K562 (cell line): ENCODE data around the gene UBR3. TPM values are rescaled to one million over a fixed set of nuclear protein-coding genes. Genes with fewer than 3 reads are reported as not detected.

ENCODE experiments used
- ATAC-seq: fragments of 200-7000 bp; cut with Tn5 transposase; 3 replicates; pipeline ENCODE4 v1.9.1; 2020; ENCODE audit warnings: moderate library complexity
- BruUV-seq: library from RNA; stranded (reverse); fragments of 400-500 nt; replicated peaks from 2 replicates; lab custom pipeline; 2021; lab: Mats Ljungman, UMichigan
- CTCF ChIA-PET: fragments of 300-600 bp; formaldehyde crosslinking; extraction: SDS; loops from one replicate; lab custom pipeline; 2021; ENCODE audit warnings: low intra/inter-chr PET ratio; lab: Yijun Ruan, JAX
- POLR2A ChIA-PET: fragments of 300-600, 350-650 bp; sonication (Branson Sonifier 250); formaldehyde crosslinking; extraction: SDS; loops from one replicate; lab custom pipeline; 2021; ENCODE audit warnings: antibody characterized with exemption, inconsistent platforms; lab: Yijun Ruan, JAX
- DNase-seq, 4 experiments: peaks; one replicate each; pipeline versions ENCODE4 v3.0.0 to v3.0.0-alpha.2; 2011 to 2018; ENCODE audit warnings: low spot score in 3 of 4, mixed read lengths in 3 of 4; ENCODE audit errors: extremely low read depth in 1 of 4
- FAIRE-seq: peaks from 2 replicates; lab custom pipeline; 2011; peaks lifted over from hg19 to GRCh38; lab: Jason Lieb, UNC
- H2AFZ ChIP-seq: 2 replicates; pipeline ENCODE4 v1.6.0; 2011; ENCODE audit warnings: low read depth, low read length, control low read depth, inconsistent platforms
- H3K27ac ChIP-seq: fragments of 200-600 bp; 3 replicates; pipeline ENCODE4 v1.8.0; 2011; ENCODE audit warnings: low read depth, mild to moderate bottlenecking, control low read depth, inconsistent platforms, low read length, moderate library complexity, mixed read lengths; ENCODE audit errors: extremely low read depth
- H3K27me3 ChIP-seq, 2 experiments: fragments of 300-600 bp in 1 of 2; 2 replicates in 1 of 2; 3 replicates in 1 of 2; pipeline versions ENCODE4 v1.6.0 to v1.8.0; 2011; ENCODE audit warnings: inconsistent platforms in 2 of 2, low read length in 2 of 2, mild to moderate bottlenecking in 1 of 2, mixed read lengths in 1 of 2, moderate library complexity in 1 of 2; ENCODE audit not compliant: control insufficient read depth in 2 of 2, insufficient read depth in 2 of 2
- H3K36me3 ChIP-seq: fragments of 300-600 bp; 3 replicates; pipeline ENCODE4 v1.8.0; 2011; ENCODE audit warnings: mild to moderate bottlenecking, low read length, inconsistent platforms; ENCODE audit not compliant: control insufficient read depth, insufficient read depth
- H3K4me1 ChIP-seq, 2 experiments: fragments of 200-600 bp in 1 of 2; replicated peaks in 1 of 2; 2 replicates in 1 of 2; 3 replicates in 1 of 2; pipeline versions ENCODE4 v1.5.1 to v1.8.0; 2011; ENCODE audit warnings: inconsistent platforms in 2 of 2, low read length in 2 of 2, mild to moderate bottlenecking in 1 of 2, mixed read lengths in 1 of 2, moderate library complexity in 1 of 2; ENCODE audit not compliant: control insufficient read depth in 2 of 2, insufficient read depth in 2 of 2
- H3K4me2 ChIP-seq: 2 replicates; pipeline ENCODE4 v1.6.1; 2011; ENCODE audit warnings: low read length, control low read depth, inconsistent platforms, mixed read lengths; ENCODE audit not compliant: insufficient read depth
- H3K4me3 ChIP-seq: fragments of 200-600 bp; sonication (generic), shearing (Covaris generic); 2 replicates; pipeline ENCODE4 v1.5.1; 2016; ENCODE audit warnings: control low read depth, inconsistent platforms
- H3K79me2 ChIP-seq: fragments of 200-600 bp; 3 replicates; pipeline ENCODE4 v1.8.0; 2011; ENCODE audit warnings: low read length, inconsistent platforms; ENCODE audit not compliant: control insufficient read depth, insufficient read depth
- H3K9ac ChIP-seq, 2 experiments: 2 replicates each; pipeline versions ENCODE4 v1.6.0 to v1.6.1; 2011; ENCODE audit warnings: low read depth in 2 of 2, low read length in 2 of 2, control low read depth in 1 of 2, inconsistent platforms in 1 of 2, mild to moderate bottlenecking in 1 of 2, mixed read lengths in 1 of 2; ENCODE audit not compliant: insufficient read depth in 1 of 2
- H3K9me1 ChIP-seq: one replicate; pipeline ENCODE4 v1.6.0; 2011; ENCODE audit warnings: inconsistent platforms, mild to moderate bottlenecking, low read length, moderate library complexity; ENCODE audit not compliant: control insufficient read depth, insufficient read depth
- H3K9me3 ChIP-seq: replicated peaks from 2 replicates; pipeline ENCODE4 v1.5.1; 2011; ENCODE audit warnings: low read depth, low read length, inconsistent platforms; ENCODE audit not compliant: control insufficient read depth, insufficient read depth
- H4K20me1 ChIP-seq: replicated peaks from 2 replicates; pipeline ENCODE4 v1.6.1; 2011; ENCODE audit warnings: low read length, inconsistent platforms, mixed read lengths; ENCODE audit not compliant: control insufficient read depth, insufficient read depth
- ARID2 ChIP-seq: fragments of 450-650 bp; IDR thresholded peaks from 2 replicates; pipeline ENCODE4 v1.6.1; 2017; ENCODE audit warnings: antibody characterized with exemption, mild to moderate bottlenecking
- BCOR ChIP-seq: fragments of 450-650 bp; IDR thresholded peaks from 2 replicates; pipeline ENCODE4 v1.6.1; 2016
- CBX3 ChIP-seq, 2 experiments: IDR thresholded peaks; 1 replicate in 1 of 2; 2 replicates in 1 of 2; pipeline ENCODE4 v1.6.1; 2012; ENCODE audit warnings: inconsistent platforms in 2 of 2, low read length in 2 of 2, borderline replicate concordance in 1 of 2, control low read depth in 1 of 2
- CC2D1A ChIP-seq: fragments of 450-650 bp; IDR thresholded peaks from 2 replicates; pipeline ENCODE4 v1.6.1; 2017; ENCODE audit warnings: mild to moderate bottlenecking
- GATA2 ChIP-seq: sonication (generic); formaldehyde crosslinking; IDR thresholded peaks from 2 replicates; pipeline ENCODE4 v1.4.0; 2020; ENCODE audit warnings: mild to moderate bottlenecking, missing genetic modification reagents
- HLTF ChIP-seq: fragments of 450-650 bp; IDR thresholded peaks from 2 replicates; pipeline ENCODE4 v1.6.1; 2016
- NBN ChIP-seq: fragments of 450-650 bp; IDR thresholded peaks from 2 replicates; pipeline ENCODE4 v1.6.1; 2016; ENCODE audit warnings: low read depth, mild to moderate bottlenecking
- TGIF2 ChIP-seq: sonication (generic); formaldehyde crosslinking; IDR thresholded peaks from 2 replicates; pipeline ENCODE4 v1.8.1; 2022; ENCODE audit warnings: mild to moderate bottlenecking, missing genetic modification reagents, moderate library complexity
- VEZF1 ChIP-seq: fragments of 200-800 bp; sonication (Bioruptor generic); IDR thresholded peaks from 2 replicates; pipeline ENCODE4 v1.6.1; 2017; ENCODE audit warnings: missing genetic modification characterization, missing compliant biosample characterization
- ZBTB40 ChIP-seq, 2 experiments: fragments of 450-650 bp in 1 of 2; sonication (generic) in 1 of 2; formaldehyde crosslinking in 1 of 2; IDR thresholded peaks; 2 replicates each; pipeline versions ENCODE4 v1.7.1 to v1.9.0; 2016 to 2022; ENCODE audit warnings: inconsistent platforms in 1 of 2, mild to moderate bottlenecking in 1 of 2, missing genetic modification reagents in 1 of 2
- ZNF174 ChIP-seq: fragments of 250-450 bp; sonication (Bioruptor Pico); IDR thresholded peaks from 2 replicates; pipeline ENCODE4 v1.4.0; 2020; ENCODE audit warnings: mild to moderate bottlenecking
- WGBS: fragments of 100-300 bp; shearing (Covaris generic); methylation state at CpG from one replicate; pipeline ENCODE4 v1.1.6; 2016; ENCODE audit warnings: low coverage, mixed read lengths; ENCODE audit not compliant: insufficient coverage; ENCODE audit errors: missing lambda C conversion rate; 5-methylcytosine and 5-hydroxymethylcytosine counted together
- in situ Hi-C: fragments of 300-500 bp; cut with MboI; formaldehyde crosslinking; loops from 4 replicates; pipeline ENCODE4 v1.15.0; 2018; ENCODE audit warnings: inconsistent platforms, mixed read lengths
- intact Hi-C: fragments of 100-400 bp; cut with micrococcal nuclease; formaldehyde crosslinking; loops from 2 replicates; pipeline ENCODE4 v1.14.2; 2022
- polyA plus RNA-seq, 8 experiments: library from polyadenylated mRNA; depleted of rRNA in 4 of 8; stranded (reverse) in 5 of 8; unstranded in 3 of 8; fragments of >200 nt; fragmentation: Nextera tagmentation in 2 of 8; fragmentation: Illumina TruSeq in 1 of 8; extraction: Ambion mirVana in 2 of 8; extraction: Trizol in 1 of 8; gene quantifications; 2 replicates each; pipeline versions ENCODE4 v1.2.1 to v1.2.3, GENCODE V29; 2011 to 2014; ENCODE audit warnings: inconsistent platforms in 1 of 8, missing spikeins in 1 of 8
- total RNA-seq, 7 experiments: library from RNA; depleted of rRNA in 6 of 7; stranded (reverse); fragments of >200 nt in 6 of 7; fragmentation: Illumina TruSeq in 2 of 7; extraction: Trizol in 2 of 7; gene quantifications; 2 replicates each; pipeline versions ENCODE4 v1.2.1 to v1.2.3, GENCODE V29; 2011 to 2021; ENCODE audit warnings: low replicate concordance in 1 of 7

UBR3 gene
- total and polyA plus RNA-seq, 9 of the 15 experiments (the other 6 are each of a cell fraction or from before 2014, with no cell fraction given): 14.4 to 63.5 (median 40.4) TPM

- H3K4me1 ChIP-seq: peaks cover 3 to 6% of the 10 kb centered on the region in 2 experiments; a peak in 4 of 5 replicates
- DNase-seq (peak in 1 of 4 experiments; percentile 33), FAIRE-seq (peak; percentile 65), ATAC-seq (peak; percentile 66)
- no TSS peak for BruUV-seq
- WGBS: under 1% methylated on average over 7 of the region's 7 CpGs
- H3K9me1 ChIP-seq: no peaks in the 10 kb centered on the region
- peak overlapping the region; percentile 22; the same call in 1 of the 2 replicates for H3K4me3 ChIP-seq
- peak overlapping the region; percentile 67 for H2AFZ ChIP-seq
- peak overlapping the region; percentile 83 for H3K27ac ChIP-seq
- peak overlapping the region; percentile 81 for H3K4me2 ChIP-seq
- ChIA-PET POLR2A (interaction anchor here (0.6 to 1.5 kb wide), 7 partner anchors 9 to 42 kb away, joined by 3 to 7 read pairs (median 4); partner anchors contain the start of gene UBR3), CTCF (interaction anchor here (0.6 kb wide), 1 partner anchor 1725 kb away, joined by 4 read pairs; no protein-coding TSS in a partner anchor)
- intact Hi-C loops (loop anchor here (2.0 kb wide), 1 partner anchor 44 kb away; the partner anchor contains the start of gene METTL5), in situ Hi-C loops (no loop called here)
- no peaks in the 10 kb centered on the region for H4K20me1 ChIP-seq
- H3K27me3 ChIP-seq: no peaks in the 10 kb centered on the region
- peaks cover 72% of the 10 kb centered on the region for H3K79me2 ChIP-seq
- H3K9ac ChIP-seq: peak overlapping the region; percentile 36 to 71; a peak in 3 of 4 replicates
- H3K9me3 ChIP-seq: no peaks in the 10 kb centered on the region
- H3K36me3 ChIP-seq: peaks cover 3% of the 10 kb centered on the region; the same call in 2 of the 3 replicates
- TF ChIP-seq ZNF174 (CRISPR knock-in tag) (no peak), CC2D1A (0 out of 2 replicates have a peak, but pooled peaks have one; percentile 32), ARID2 (no peak; the same call in 1 of the 2 replicates), BCOR (peak; percentile 47; the same call in 1 of the 2 replicates), TGIF2 (CRISPR knock-in tag) (no peak), NBN (no peak), CBX3 (IDR thresholded peaks at IDR 0.05; ENCODE audit: borderline replicate concordance in 1 of 2, low read length in 2 of 2) (0 out of 3 replicates have a peak, but pooled peaks of 1 of the 2 experiments have one; percentile 37), HLTF (0 out of 2 replicates have a peak, but pooled peaks have one; percentile 24), VEZF1 (CRISPR knock-in tag) (0 out of 2 replicates have a peak, but pooled peaks have one; percentile 30), ZBTB40 (IDR thresholded peaks at IDR 0.05) (0 out of 2 replicates have a peak, but pooled peaks have one; percentile 49), ZBTB40 (CRISPR knock-in tag; IDR thresholded peaks at IDR 0.05) (no peak), GATA2 (CRISPR knock-in tag) (peak; percentile 80)
These were observed 41.7 kb downstream of the UBR3 start for GRCh38 chr2:169868951-169869350.
